ENCODE measurements around the gene ISLR2.

Gene ISLR2

GRCh38 chr15:74129586-74130154 is 716 bp upstream of the ISLR2 start:
- no peak overlapping the region for H2AFZ ChIP-seq (ENCODE audit: low read length)
- H3K9me2 ChIP-seq (ENCODE audit: low read depth, low read length) = no peaks in the 10 kb centered on the region
- no peak overlapping the region for H3K4me2 ChIP-seq (ENCODE audit: low read length)
- no peaks in the 10 kb centered on the region for H3K27me3 ChIP-seq (ENCODE audit: insufficient read depth, low read length)
- no peaks in the 10 kb centered on the region for H3K4me1 ChIP-seq (ENCODE audit: insufficient read depth, low read length, severe bottlenecking)
- H3K27ac ChIP-seq (ENCODE audit: low read depth, low read length, poor library complexity, severe bottlenecking) = no peak overlapping the region
- no peaks in the 10 kb centered on the region for H3K79me2 ChIP-seq (ENCODE audit: insufficient read depth, low read length)
- H3K9me3 ChIP-seq (ENCODE audit: low read length) = no peaks in the 10 kb centered on the region
- no peak overlapping the region for H3K9ac ChIP-seq (ENCODE audit: low read length)
- TF ChIP-seq EZH2 (IDR thresholded peaks at IDR 0.05; ENCODE audit: borderline replicate concordance, low read length) (no peak), CTCF (IDR thresholded peaks at IDR 0.05; ENCODE audit: low read length) (no peak)
- no peaks in the 10 kb centered on the region for H3F3A ChIP-seq (ENCODE audit: insufficient read depth, low read length)
- no peak overlapping the region for H3K4me3 ChIP-seq (ENCODE audit: low read depth, low read length, poor library complexity, severe bottlenecking)
- H3K36me3 ChIP-seq (ENCODE audit: insufficient read depth, low read length) = no peaks in the 10 kb centered on the region
- H4K20me1 ChIP-seq (ENCODE audit: insufficient read depth, low read length) = no peaks in the 10 kb centered on the region

GRCh38 chr15:74130849-74131627 is 652 bp downstream of the ISLR2 start:
- H3K4me3 ChIP-seq (ENCODE audit: low read depth, low read length, poor library complexity, severe bottlenecking) = no peak overlapping the region
- H3K4me2 ChIP-seq (ENCODE audit: low read length) = no peak overlapping the region
- H3K9me3 ChIP-seq (ENCODE audit: low read length) = no peaks in the 10 kb centered on the region
- no peak overlapping the region for H2AFZ ChIP-seq (ENCODE audit: low read length)
- TF ChIP-seq EZH2 (IDR thresholded peaks at IDR 0.05; ENCODE audit: borderline replicate concordance, low read length) = no peak
- no peak for TF ChIP-seq CTCF (IDR thresholded peaks at IDR 0.05; ENCODE audit: low read length)
- no peaks in the 10 kb centered on the region for H3K36me3 ChIP-seq (ENCODE audit: insufficient read depth, low read length)
- no peaks in the 10 kb centered on the region for H3K4me1 ChIP-seq (ENCODE audit: insufficient read depth, low read length, severe bottlenecking)
- no peak overlapping the region for H3K27ac ChIP-seq (ENCODE audit: low read depth, low read length, poor library complexity, severe bottlenecking)
- H4K20me1 ChIP-seq (ENCODE audit: insufficient read depth, low read length) = no peaks in the 10 kb centered on the region
- no peak overlapping the region for H3K9ac ChIP-seq (ENCODE audit: low read length)
- H3F3A ChIP-seq (ENCODE audit: insufficient read depth, low read length) = no peaks in the 10 kb centered on the region
- H3K9me2 ChIP-seq (ENCODE audit: low read depth, low read length) = no peaks in the 10 kb centered on the region
- no peaks in the 10 kb centered on the region for H3K79me2 ChIP-seq (ENCODE audit: insufficient read depth, low read length)
- H3K27me3 ChIP-seq (ENCODE audit: insufficient read depth, low read length) = no peaks in the 10 kb centered on the region

- TF ChIP-seq EZH2 (IDR thresholded peaks at IDR 0.05; ENCODE audit: borderline replicate concordance, low read length) = no peak
- TF ChIP-seq CTCF (IDR thresholded peaks at IDR 0.05; ENCODE audit: low read length) = no peak
- Histone ChIP-seq H3K9me2 (ENCODE audit: low read depth, low read length) (no peaks in the 10 kb centered on the region), H3K27ac (ENCODE audit: low read depth, low read length, poor library complexity, severe bottlenecking) (no peak overlapping the region), H3K9me3 (ENCODE audit: low read length) (no peaks in the 10 kb centered on the region), H3K27me3 (ENCODE audit: insufficient read depth, low read length) (no peaks in the 10 kb centered on the region), H3K36me3 (ENCODE audit: insufficient read depth, low read length) (no peaks in the 10 kb centered on the region), H3K9ac (ENCODE audit: low read length) (no peak overlapping the region), H3K4me1 (ENCODE audit: insufficient read depth, low read length, severe bottlenecking) (no peaks in the 10 kb centered on the region), H3K79me2 (ENCODE audit: insufficient read depth, low read length) (no peaks in the 10 kb centered on the region), H3F3A (ENCODE audit: insufficient read depth, low read length) (no peaks in the 10 kb centered on the region), H3K4me3 (ENCODE audit: low read depth, low read length, poor library complexity, severe bottlenecking) (no peak overlapping the region), H3K4me2 (ENCODE audit: low read length) (no peak overlapping the region), H2AFZ (ENCODE audit: low read length) (no peak overlapping the region), H4K20me1 (ENCODE audit: insufficient read depth, low read length) (no peaks in the 10 kb centered on the region)
Measured at GRCh38 chr15:74131628-74132413, 1.4 kb downstream of the ISLR2 start.

Data from OCI-LY1 (cell line).